NCI-H2081 (cell line): ENCODE data around the gene FAM83D.
A peak's percentile ranks its signal among the peaks of the same experiment; 100 is the strongest.

ENCODE experiments used
- DNase-seq, 2 experiments: peaks; one replicate each; lab custom pipeline; 2025; lab: John Stamatoyannopoulos, UW

Gene FAM83D

GRCh38 chr20:38926142-38926933, at the start of gene FAM83D:
Gene FAM83D, plus strand, starts transcription at chr20:38926417. Its CDS starts 26 bp downstream, at chr20:38926443.
- DNase-seq, result peak; percentile 95 to 96

DNA sequence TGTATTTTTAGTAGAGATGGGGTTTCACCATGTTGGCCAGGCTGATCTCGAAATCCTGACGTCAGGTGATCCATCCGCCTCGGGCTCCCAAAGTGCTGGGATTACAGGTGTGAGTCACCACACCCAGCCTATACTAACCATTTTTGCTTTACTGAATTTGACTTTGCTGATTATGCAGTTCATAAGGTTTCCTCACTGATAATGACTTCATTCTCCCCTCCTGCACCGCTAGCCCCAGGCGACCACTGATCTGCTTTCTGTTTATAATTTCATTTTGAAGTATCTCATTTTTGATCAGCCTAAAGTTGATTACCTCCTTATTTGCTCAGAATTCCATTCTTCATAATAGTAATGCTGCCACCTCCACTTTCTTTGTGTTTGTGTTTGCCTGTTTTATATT, 48.7 kb upstream of the FAM83D start:
- DNase-seq, result no peak

DNA sequence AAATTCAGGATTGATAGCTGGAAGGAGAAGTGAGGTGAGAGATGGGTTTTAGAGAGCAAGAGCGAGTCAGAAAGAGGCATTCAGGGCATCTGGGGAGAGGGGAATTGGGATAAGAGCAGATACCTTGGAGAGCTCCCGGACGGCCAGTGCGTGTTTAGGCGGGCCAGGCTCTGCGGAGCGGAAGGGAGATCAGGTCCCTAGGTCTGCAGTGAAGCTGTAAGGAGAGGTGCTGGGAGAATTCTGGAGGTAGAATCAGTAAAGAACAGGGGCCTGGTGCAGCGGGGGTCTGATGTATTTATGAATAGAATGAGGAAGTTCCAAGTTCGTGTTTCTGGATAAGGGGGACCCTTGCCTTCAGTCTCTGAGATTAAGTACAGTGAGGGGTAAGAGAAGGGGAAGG, 47.4 kb upstream of the FAM83D start:
- DNase-seq, result no peak

GRCh38 chr20:38880952-38881735, 45.1 kb upstream of the FAM83D start:
- no peak for DNase-seq

DNA sequence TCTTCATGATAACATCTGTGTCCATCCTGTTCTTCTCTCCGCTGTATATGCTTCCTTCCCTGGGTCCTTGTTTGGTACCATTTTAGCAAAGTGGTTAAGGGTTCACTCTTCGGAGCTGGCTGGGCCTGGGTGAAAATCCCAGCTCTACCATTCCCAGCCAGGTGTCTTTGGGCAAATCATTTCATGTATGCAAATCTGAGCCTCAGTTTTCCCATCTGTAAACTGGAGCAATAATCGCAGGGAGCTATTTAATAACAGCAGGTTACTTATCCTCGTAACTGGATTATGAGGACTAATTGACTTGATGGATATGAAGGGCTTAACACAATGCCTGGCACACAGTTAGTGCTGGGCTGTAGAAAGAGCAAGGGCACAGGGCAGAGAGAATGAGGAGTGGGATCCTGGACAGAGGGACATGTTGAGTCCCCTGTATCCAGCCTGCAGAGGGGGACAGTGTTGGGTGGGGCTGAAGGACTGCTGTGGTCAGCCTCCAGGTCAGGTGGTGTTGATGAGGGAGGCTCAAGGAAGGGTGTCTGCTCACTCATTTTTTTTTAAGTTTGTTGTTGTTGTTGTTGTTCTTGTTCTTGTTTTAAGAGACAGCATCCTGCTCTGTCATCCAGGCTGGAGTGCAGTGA, 44.3 kb upstream of the FAM83D start:
- no peak for DNase-seq

DNA sequence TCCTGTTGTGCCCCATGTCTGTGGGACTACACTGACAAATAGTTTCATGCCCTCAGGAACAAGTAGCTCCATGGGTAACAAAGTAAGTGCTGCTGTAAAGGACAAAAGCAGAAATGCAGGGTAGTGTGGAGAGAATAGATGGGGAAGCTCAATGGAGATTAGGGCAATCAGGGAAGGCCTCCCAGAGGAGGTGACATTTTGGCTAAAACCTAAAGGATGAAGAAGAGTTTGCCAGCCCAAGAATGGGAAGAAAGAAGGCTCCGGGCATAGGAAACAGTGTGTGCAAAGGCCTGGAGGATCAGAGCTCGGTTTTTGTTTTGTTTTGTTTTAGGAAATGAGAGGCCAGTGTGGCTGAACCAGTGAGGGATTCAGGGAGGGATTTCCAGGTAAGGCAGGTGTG, 43.6 kb upstream of the FAM83D start:
- DNase-seq, result no peak

DNA sequence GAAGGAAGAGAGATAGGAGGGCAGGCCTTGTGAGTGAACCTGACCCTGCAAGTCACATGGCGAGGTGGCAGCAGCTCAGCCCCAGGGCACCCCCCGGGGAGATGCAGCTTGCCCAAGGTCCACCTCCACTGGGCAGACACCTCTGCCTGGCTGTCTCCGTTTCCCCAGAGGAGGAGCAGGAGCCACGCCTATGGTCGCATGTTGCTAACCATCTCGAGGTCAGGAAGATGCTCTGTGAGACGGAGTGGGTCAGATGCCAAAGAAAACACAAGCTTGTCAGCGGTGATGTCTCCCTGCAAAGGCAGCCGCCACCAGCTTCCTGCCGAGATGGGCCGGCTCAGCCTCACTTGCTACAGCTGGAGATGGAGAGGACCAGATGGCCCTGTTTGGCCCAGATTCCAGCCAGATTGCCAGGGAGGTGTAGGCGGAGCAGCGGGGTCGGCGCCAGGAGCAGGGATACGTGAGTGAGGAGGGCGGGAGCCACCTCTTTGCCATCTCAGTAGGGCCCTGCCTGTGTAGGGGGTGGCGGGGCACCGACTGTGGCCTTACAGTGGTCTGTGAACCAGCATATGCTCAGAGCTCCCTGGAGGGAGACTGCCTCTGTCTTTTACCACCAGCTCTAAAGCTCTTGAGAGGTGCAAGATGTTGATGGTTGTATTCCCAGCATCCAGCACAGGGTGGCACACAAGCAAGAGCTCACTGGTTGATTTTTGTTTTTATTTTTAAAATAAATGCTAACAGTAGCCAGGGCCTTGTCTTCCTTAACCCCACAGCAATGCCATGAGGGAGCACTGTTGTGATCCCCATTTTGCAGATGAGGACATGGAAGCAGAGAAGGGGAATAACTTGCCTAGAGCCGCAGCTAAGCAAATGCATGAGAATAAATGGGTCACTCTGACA, 42.9 kb upstream of the FAM83D start:
- peak; percentile 61 to 75 for DNase-seq

- DNase-seq, result no peak
Measured at GRCh38 chr20:38883981-38884733, 42.1 kb upstream of the FAM83D start.

GRCh38 chr20:38885357-38885756, 40.9 kb upstream of the FAM83D start:
- no peak for DNase-seq

GRCh38 chr20:38888059-38888831, 38.0 kb upstream of the FAM83D start:
- DNase-seq, result no peak

- no peak for DNase-seq
Measured at GRCh38 chr20:38889050-38889449, 37.2 kb upstream of the FAM83D start.

GRCh38 chr20:38889792-38890496, 36.3 kb upstream of the FAM83D start:
- DNase-seq, result no peak

DNA sequence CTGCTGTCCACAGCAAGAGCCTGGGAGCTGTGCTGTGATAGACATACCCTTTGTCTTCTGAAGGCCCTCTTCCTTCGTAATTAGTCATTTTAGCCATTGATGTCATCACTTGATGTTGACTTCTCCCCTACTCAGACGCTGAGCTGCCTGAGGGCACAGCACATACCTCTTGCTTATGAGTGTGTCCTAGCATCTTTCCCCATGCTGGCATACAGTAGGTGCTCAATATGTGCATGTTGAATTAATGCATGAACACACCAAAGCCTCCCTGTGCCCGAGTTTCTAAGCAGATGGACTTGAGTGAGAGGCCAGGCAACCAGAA, 35.8 kb upstream of the FAM83D start:
- DNase-seq, result no peak

GRCh38 chr20:38892091-38892981, 33.9 kb upstream of the FAM83D start:
- DNase-seq, result no peak

DNA sequence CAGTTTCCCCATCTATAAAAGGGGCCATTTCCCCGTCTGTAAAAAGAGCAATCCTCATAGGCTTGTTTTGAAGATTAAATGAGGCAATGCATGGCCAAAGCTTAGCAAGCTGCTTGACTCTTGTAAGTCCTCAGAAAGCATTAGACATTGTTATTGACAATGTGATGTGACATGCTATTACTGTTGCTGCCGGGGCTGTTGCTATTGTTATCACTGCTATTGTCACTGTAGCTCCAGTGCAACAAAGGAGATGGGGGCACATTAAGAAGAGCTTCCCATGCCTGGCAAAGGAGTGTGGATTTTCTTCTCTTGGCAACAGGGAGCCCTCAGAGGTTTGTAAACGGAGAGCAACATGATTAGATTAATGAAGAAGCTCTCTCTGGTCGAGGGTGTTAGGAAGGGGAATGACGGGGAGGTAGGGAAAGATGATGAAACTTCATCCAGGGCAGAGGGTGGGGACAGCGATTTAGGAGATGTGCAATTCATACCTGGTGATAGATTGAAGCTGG, 33.1 kb upstream of the FAM83D start:
- DNase-seq, result no peak

GRCh38 chr20:38893565-38894090, 32.6 kb upstream of the FAM83D start:
- peak; percentile 61 to 69 for DNase-seq

GRCh38 chr20:38894091-38894847, 31.9 kb upstream of the FAM83D start:
- DNase-seq, result peak; percentile 53 to 69
